Right cardiac atrium (tissue), 5 donors: ENCODE data around the gene GIT2. TPM values are rescaled to one million over a fixed set of nuclear protein-coding genes. Genes with fewer than 3 reads are reported as not detected.
"Not testable (repeated sequence)": the region's sequence is repeated elsewhere in the genome, so short reads cannot be mapped to it uniquely, and the experiment has no call there.

Experiments used
- ATAC-seq, 2 donors: fragments of 200-7000 bp; cut with Tn5 transposase; one replicate each; pipeline versions ENCODE4 v1.8.0 to v1.9.1; 2020; ENCODE audit warnings: moderate library complexity in 2 of 2, mild to moderate bottlenecking in 1 of 2
- DNase-seq, 3 donors: peaks; one replicate each; pipeline ENCODE4 v3.0.0-alpha.2; 2020
- H3K27ac ChIP-seq: one replicate; pipeline ENCODE4 v1.5.1; 2013; ENCODE audit warnings: mild to moderate bottlenecking, low read length, control low read depth, moderate library complexity
- H3K27me3 ChIP-seq: one replicate; pipeline ENCODE4 v1.6.1; 2013; ENCODE audit not compliant: control insufficient read depth, insufficient read depth
- H3K4me1 ChIP-seq: one replicate; pipeline ENCODE4 v1.6.1; 2013; ENCODE audit warnings: low read length; ENCODE audit not compliant: control insufficient read depth, insufficient read depth
- H3K4me3 ChIP-seq: one replicate; pipeline ENCODE4 v1.5.1; 2013; ENCODE audit warnings: low read length, control low read depth
- H3K9me3 ChIP-seq: one replicate; pipeline ENCODE4 v1.6.1; 2013; ENCODE audit warnings: low read length; ENCODE audit not compliant: control insufficient read depth
- WGBS: extraction: QIAGEN DNeasy Blood & Tissue Kit; methylation state at CpG from one replicate; pipeline ENCODE4 v1.1.7; 2013; 5-methylcytosine and 5-hydroxymethylcytosine counted together
- intact Hi-C, 4 donors: fragments of 100-400 bp; cut with DNase I; formaldehyde crosslinking; loops; one replicate each; pipeline versions ENCODE4 v1.11.0 to v1.14.0; 2022 to 2023
- polyA plus RNA-seq: library from polyadenylated mRNA; stranded (reverse); fragments of 200-250 nt; gene quantifications from one replicate; pipeline ENCODE4 v1.2.3, GENCODE V29; 2013
- total RNA-seq, 4 donors: library from RNA; stranded (reverse); fragmentation: NEBNext Ultra II Directional; extraction: Animal tissue kit (Norgen Biotek cat#: 25700); gene quantifications; one replicate each; pipeline ENCODE4 v1.2.1, GENCODE V29; 2021
- donor health status: healthy with polysubstance abuse.
- donor health status: DM: no; HTN: yes; CAD: no.
- donor health status: DM: no; HTN: no; CAD: no.
- donor health status: DM: no; HTN: yes; CAD: no; lungs with severe emphysema.
- donor health status: DM: yes; HTN: yes; CAD: no.

GIT2 gene
- total and polyA plus RNA-seq, 5 donors = 17.9 to 44.6 (median 32.3) TPM

DNA sequence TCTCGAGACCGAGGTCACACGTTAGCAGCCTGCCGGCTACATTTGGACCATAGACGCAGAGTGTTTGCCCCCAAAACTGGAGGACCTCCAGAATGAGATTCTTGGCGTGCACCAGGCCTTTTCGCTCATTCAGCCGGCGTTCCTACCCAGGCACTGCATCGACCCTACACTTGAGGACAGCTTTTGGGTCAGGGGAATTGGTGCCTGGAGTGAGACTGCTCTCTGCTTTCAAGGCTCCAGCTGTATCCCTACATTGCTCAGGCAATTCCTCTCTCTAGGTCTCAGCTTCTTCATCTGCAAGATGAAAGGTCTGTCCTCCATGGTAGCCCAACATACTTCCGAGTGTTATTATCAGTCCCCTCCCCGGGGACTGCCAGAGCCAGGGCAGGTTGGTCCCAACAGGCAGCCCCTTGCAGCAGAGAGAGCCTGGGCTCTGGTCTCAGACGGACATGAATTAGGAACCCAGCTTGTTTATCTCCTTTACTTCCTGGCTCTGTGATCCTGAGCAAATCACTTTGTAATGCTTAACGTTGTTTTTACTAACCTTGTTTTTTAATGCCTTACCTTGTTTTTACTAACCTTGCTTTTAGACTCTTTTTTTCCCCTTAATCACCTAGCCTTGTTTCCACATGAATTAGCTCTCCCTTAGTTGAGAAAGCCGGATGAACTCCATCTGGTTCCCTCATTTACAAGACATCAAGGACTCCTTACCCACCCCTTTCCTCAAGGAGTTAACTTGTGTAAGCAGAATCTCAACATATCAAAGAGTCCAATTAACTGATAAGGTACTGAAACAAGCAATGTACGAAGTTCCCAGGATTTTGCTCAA, 95.2 kb downstream of the GIT2 start:
- 3% methylated on average over 16 of the region's 16 CpGs for WGBS
- peak overlapping the region; percentile 80 for H3K4me3 ChIP-seq
- intact Hi-C loops = no loop called here
- H3K27ac ChIP-seq = peak overlapping the region; percentile 90
- ATAC-seq (peak; percentile 6 to 22), DNase-seq (no peak)
- no peaks in the 10 kb centered on the region for H3K4me1 ChIP-seq
- no peaks in the 10 kb centered on the region for H3K9me3 ChIP-seq
- H3K27me3 ChIP-seq = no peaks in the 10 kb centered on the region

DNA sequence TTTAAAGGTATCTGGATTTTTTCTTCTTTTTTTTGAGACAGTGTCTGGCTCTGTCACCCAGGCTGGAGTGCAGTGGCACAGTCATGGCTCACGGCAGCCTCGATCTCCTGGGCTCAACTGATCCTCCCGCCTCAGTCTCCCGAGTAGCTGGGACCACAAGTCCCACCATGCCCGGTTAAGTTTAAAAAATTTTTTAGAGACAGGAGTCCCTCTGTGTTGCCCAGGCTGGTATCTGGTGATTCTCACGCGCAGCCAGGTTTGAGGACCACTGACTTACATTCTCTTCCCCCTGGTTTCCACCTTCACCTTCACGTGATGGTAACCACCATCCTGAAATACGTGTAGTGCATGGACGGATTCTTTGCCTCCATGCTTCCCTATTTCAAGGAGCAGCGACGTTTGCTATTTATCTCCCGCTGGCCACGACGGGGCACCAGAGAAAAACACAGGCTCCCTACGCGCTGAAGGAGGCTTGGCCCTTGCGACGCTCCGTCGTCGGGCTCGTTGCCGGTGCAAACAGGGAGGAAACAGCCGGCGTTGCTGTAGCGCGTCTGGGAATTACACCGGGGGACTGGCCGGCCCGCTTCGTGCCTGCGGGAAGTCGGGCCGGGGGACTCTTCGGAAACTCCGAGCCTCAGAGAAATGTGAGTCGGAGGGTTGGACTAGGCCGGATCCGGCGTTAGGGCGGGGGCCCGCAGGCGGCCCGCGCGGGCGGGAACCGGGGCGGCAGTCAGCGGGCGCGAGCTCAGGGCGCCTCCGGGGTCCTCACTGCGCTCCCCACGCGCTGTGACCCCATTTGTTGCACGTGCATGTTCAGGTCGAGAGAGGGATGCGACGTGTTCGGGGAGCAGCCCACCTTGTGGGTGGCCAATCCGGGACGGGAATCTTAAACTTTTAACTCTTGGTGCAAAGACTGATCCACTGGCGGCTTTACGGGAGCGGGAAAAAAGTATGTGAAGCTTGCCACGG, 96.1 kb downstream of the GIT2 start, which contains the start of gene TCHP:
Gene TCHP (plus strand): TSS at position 492 of the 969 bp plus-strand sequence. CDS start 2,753 bp downstream, outside the sequence.
- intact Hi-C loops = no loop called here
- ATAC-seq = peak; percentile 94 to 96
- H3K9me3 ChIP-seq = no peaks in the 10 kb centered on the region
- H3K4me1 ChIP-seq = no peaks in the 10 kb centered on the region
- 2% methylated on average over 69 of the region's 69 CpGs for WGBS
- no peaks in the 10 kb centered on the region for H3K27me3 ChIP-seq
- peak; percentile 88 to 95 (median 94) for DNase-seq
- H3K27ac ChIP-seq = peak within 1 kb of the TSS; percentile 90
- H3K4me3 ChIP-seq = peak within 1 kb of the TSS; percentile 80

DNA sequence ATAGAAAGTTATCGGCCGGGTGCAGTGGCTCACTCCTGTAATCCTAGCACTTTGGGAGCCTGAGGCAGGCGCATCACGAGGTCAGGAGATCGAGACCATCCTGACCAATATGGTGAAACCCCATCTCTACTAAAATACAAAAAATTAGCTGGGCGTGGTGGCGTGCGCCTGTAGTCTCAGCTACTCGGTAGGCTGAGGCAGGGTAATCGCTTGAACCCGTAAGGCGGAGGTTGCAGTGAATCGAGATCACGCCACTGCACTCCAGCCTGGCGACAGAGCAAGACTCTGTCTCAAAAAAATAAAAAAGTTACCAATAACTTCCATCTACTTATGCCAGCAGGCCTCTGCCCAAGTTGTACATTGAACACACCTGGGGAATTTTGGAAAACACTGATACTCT, 96.8 kb downstream of the GIT2 start:
- DNase-seq, intact Hi-C loops: not testable (repeated sequence)

DNA sequence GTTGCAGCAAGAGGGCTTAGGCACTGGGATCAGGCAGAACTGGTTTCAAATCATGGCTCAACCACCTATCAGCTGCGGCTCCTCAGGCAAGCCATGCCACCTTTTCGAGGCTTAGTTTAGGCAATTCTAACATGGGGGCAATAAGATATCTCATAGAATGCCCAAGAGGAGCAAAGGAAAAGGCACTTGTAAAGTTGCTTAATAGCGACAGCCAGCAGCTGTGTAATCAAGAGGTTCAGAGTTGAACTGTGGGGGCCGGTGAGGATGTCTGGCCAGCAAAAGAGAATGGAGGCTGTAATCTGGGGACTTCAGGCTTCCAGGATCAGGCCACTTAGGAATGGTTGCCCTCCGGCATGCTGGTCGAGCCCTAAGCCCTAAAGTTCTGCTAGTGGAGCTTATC, 99.1 kb downstream of the GIT2 start:
- Histone ChIP-seq H3K4me3 (no peak overlapping the region), H3K27me3 (no peaks in the 10 kb centered on the region), H3K9me3 (no peaks in the 10 kb centered on the region), H3K4me1 (no peaks in the 10 kb centered on the region), H3K27ac (no peak overlapping the region)
- WGBS = 80% methylated on average over 6 of the region's 6 CpGs
- DNase-seq = no peak
- ATAC-seq = no peak
- intact Hi-C loops = no loop called here

More for the DNA sequence above, 96.8 kb downstream of the GIT2 start:
- H3K4me1 ChIP-seq, H3K27me3 ChIP-seq, ATAC-seq, H3K27ac ChIP-seq, H3K9me3 ChIP-seq: not testable (repeated sequence)
- H3K4me3 ChIP-seq = peak overlapping the region; percentile 80
- WGBS = 92% methylated on average over 15 of the region's 15 CpGs

DNA sequence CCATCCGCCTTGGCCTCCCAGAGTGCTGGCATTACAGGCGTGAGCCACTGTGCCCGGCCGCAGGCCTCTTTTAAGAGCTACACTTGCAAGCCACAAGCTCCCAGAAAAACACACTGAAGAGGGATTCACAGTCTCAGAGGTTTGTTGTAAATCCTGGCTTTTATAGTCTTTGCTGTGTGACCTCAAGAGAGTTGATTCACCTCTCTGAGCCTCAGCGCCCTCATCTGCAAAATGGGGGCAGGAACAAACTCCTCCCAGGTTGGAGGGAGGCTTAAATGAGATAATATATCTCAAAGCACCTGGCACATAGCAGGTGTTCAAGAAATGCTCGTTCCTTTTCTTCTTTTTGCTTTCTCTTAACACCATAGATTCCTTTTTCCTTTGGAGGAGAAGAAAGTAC, 100.0 kb downstream of the GIT2 start:
- intact Hi-C loops = no loop called here
- 87% methylated on average over 6 of the region's 6 CpGs for WGBS
- DNase-seq = no peak

DNA sequence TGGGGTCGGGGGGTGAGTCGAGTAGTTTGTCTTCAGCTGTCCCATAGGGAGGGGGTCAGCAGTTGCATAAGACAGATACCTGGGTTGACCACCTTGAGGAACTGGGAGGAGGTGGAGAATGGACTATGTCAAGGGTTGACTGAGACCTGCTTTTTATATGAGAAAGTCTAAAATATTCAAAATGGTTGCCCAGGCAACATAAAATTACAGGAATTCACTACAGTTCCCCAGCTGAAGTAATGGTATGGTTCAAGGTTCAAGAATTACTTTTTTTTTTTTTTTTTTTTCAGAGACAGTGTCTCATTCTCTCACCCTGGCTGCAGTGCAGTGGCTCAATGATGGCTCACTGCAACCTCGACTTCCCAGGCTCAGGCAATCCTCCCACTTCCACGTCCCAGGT, 101.2 kb downstream of the GIT2 start:
- Histone ChIP-seq H3K27ac (no peak overlapping the region), H3K27me3 (no peaks in the 10 kb centered on the region), H3K4me3 (no peak overlapping the region), H3K9me3 (no peaks in the 10 kb centered on the region), H3K4me1 (no peaks in the 10 kb centered on the region)
- DNase-seq (no peak), ATAC-seq (no peak)
- 61% methylated on average over 4 of the region's 4 CpGs for WGBS
- intact Hi-C loops = no loop called here

More for the DNA sequence above, 100.0 kb downstream of the GIT2 start:
- no peak overlapping the region for H3K4me3 ChIP-seq
- H3K27me3 ChIP-seq = no peaks in the 10 kb centered on the region
- no peaks in the 10 kb centered on the region for H3K4me1 ChIP-seq
- ATAC-seq = no peak
- no peaks in the 10 kb centered on the region for H3K9me3 ChIP-seq
- no peak overlapping the region for H3K27ac ChIP-seq

DNA sequence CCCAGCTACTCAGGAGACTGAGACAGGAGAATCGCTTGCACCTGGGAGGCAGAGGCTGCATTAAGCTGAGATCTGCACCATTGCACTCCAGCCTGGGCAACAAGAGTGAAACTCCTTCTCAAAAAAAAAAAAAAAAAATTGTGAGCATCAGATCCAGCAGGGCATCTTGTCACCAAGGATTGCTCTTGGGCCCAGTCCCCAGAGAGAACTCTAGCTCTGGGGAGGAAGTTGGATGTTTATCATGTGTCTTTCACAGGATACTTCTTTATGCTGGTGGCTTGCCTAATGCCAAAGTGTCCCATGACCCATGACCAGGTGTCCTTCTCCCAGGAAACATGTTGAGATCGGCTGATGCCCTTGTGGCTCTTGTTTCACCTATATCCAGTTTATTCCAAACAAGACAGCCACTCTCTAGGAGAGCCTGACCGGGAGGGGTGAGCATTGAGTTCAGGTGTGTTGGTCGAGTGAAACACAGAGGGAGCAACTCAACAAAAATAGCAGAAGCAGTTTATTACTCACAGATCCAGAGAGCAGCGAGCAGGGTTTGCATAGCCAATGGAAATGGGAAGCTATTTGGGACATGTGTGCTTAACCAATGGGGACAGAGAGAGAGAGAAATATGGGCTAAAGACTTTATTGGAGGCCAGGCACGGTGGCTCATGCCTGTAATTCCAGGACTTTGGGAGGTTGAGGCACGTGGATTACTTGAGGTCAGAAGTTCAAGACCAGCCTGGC, 102.7 kb downstream of the GIT2 start:
- ATAC-seq (no peak), DNase-seq (no peak)
- intact Hi-C loops = no loop called here
- no peak overlapping the region for H3K4me3 ChIP-seq
- no peaks in the 10 kb centered on the region for H3K27me3 ChIP-seq
- H3K27ac ChIP-seq = no peak overlapping the region
- H3K9me3 ChIP-seq = no peaks in the 10 kb centered on the region
- WGBS = 80% methylated on average over 7 of the region's 7 CpGs
- H3K4me1 ChIP-seq = no peaks in the 10 kb centered on the region

DNA sequence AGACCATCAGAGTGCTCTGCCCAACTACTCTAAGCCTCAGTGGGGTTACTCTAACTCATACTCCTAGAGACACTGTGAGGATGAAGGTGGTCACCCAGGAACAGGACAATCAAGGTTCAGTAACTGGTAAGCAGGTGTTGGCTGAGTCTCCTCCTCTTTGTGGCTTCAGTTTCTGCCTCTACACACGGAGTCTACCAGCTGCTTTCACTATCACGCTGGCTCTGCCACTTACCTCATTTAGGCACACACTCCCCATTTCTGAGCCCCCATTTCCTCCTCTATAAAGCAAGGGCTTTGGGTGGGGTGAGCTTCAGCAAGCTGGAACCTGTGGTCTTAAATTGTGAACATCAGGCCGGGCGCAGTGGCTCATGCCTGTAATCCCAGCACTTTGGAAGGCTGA, 103.4 kb downstream of the GIT2 start:
- WGBS = 71% methylated on average over 4 of the region's 4 CpGs
- Histone ChIP-seq H3K4me3 (no peak overlapping the region), H3K9me3 (no peaks in the 10 kb centered on the region), H3K27me3 (no peaks in the 10 kb centered on the region), H3K4me1 (no peaks in the 10 kb centered on the region), H3K27ac (no peak overlapping the region)
- DNase-seq (no peak), ATAC-seq (no peak)
- intact Hi-C loops = no loop called here

DNA sequence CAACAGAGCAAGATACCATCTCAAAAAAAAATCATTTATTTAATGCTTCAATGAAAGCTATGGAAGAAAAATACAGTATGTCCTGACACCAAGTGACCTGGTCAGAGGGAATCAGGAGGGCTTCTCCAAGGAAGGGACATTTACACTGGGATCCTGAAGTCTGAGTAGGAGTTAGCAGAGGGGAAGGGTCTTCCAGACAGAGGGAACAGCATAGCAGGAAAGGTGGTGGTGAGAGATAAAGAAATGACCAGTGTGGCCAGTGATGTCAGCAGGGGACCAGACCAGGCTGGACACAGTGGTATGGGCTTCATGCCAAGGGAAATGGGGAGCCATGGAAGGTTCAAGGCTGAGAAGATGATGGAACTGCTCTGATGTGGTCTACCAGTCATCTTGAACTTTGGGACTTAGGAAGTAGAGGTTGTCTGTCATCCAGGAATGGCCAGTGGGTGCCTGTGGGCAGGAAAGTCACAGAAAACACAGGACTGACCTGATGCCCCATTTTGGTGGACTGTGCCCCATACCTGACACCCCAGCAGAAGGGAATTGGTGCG, 103.9 kb downstream of the GIT2 start:
- Histone ChIP-seq H3K4me3 (no peak overlapping the region), H3K9me3 (no peaks in the 10 kb centered on the region), H3K27me3 (no peaks in the 10 kb centered on the region), H3K4me1 (no peaks in the 10 kb centered on the region), H3K27ac (no peak overlapping the region)
- DNase-seq = no peak
- intact Hi-C loops = no loop called here
- WGBS = 97% methylated on average over 1 of the region's 1 CpG
- no peak for ATAC-seq

DNA sequence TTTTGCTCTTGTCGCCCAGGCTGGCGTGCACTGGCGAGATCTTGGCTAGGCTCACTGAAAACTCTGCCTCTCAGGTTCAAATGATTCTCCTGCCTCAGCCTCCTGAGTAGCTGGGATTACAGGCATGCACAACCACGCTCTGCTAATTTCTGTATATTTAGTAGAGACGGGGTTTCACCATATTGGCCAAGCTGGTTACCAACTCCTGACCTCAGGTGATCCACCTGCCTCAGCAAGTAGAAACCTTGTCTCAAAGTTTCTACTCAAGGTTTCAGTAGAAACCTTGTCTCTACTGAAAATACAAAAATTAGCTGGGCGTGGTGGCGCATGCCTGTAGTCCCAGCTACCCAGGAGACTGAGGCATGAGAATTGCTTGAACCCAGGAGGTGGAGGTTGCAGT, 104.4 kb downstream of the GIT2 start:
- DNase-seq, H3K9me3 ChIP-seq, H3K27ac ChIP-seq, H3K4me3 ChIP-seq, ATAC-seq, intact Hi-C loops, H3K4me1 ChIP-seq, H3K27me3 ChIP-seq: not testable (repeated sequence)
- WGBS = 94% methylated on average over 7 of the region's 7 CpGs
